CD4-positive, alpha-beta T cell treated with Interleukin-6 at 100 ng/mL for 8 hours (primary cell): ENCODE results near the gene GNA12.
"Not testable (repeated sequence)": the region's sequence is repeated elsewhere in the genome, so short reads cannot be mapped to it uniquely, and the experiment has no call there.

Experiments used
- DNase-seq: peaks from one replicate; pipeline ENCODE4 v3.0.0-alpha.2; 2020; ENCODE audit warnings: mixed read lengths, low spot score

GNA12 gene

GRCh38 chr7:2726316-2727018 lies 117.6 kb downstream of the GNA12 start:
- DNase-seq, result no peak

- DNase-seq, result no peak
These were observed 118.7 kb downstream of the GNA12 start for GRCh38 chr7:2725178-2726105.

- DNase-seq, result no peak
These were observed 119.5 kb downstream of the GNA12 start for GRCh38 chr7:2724453-2725177.

GRCh38 chr7:2724036-2724435 lies 120.1 kb downstream of the GNA12 start:
- DNase-seq, result not testable (repeated sequence)

GRCh38 chr7:2723138-2723850 lies 120.8 kb downstream of the GNA12 start:
- no peak for DNase-seq

GRCh38 chr7:2722591-2722990 lies 121.5 kb downstream of the GNA12 start:
- no peak for DNase-seq

- DNase-seq, result no peak
These were observed 122.3 kb downstream of the GNA12 start for GRCh38 chr7:2721842-2722241.

- DNase-seq, result no peak
These were observed 124.1 kb downstream of the GNA12 start for GRCh38 chr7:2720024-2720423.

GRCh38 chr7:2719007-2719406 lies 125.1 kb downstream of the GNA12 start:
- peak; percentile 61 for DNase-seq

GRCh38 chr7:2718296-2718965 lies 125.7 kb downstream of the GNA12 start:
- no peak for DNase-seq

- peak; percentile 30 for DNase-seq
These were observed 126.5 kb downstream of the GNA12 start for GRCh38 chr7:2717293-2718261.

- no peak for DNase-seq
These were observed 127.2 kb downstream of the GNA12 start for GRCh38 chr7:2716906-2717292.

- no peak for DNase-seq
These were observed 127.6 kb downstream of the GNA12 start for GRCh38 chr7:2716488-2716887.

- DNase-seq, result peak; percentile 23
These were observed 128.5 kb downstream of the GNA12 start for GRCh38 chr7:2715341-2716231.

GRCh38 chr7:2714636-2715035 lies 129.5 kb downstream of the GNA12 start:
- no peak for DNase-seq

GRCh38 chr7:2713978-2714377 lies 130.1 kb downstream of the GNA12 start:
- no peak for DNase-seq

GRCh38 chr7:2713370-2713769 lies 130.7 kb downstream of the GNA12 start:
- DNase-seq, result no peak

GRCh38 chr7:2711895-2712675 lies 132.0 kb downstream of the GNA12 start:
- DNase-seq, result no peak
